SK-N-SH (cell line): ENCODE measurements around the gene KIT. TPM values are rescaled to one million over a fixed set of nuclear protein-coding genes. Genes with fewer than 3 reads are reported as not detected.

Source experiments
- CTCF ChIA-PET: fragments of 300-600, 350-600 bp; formaldehyde crosslinking; extraction: SDS; loops from one replicate; lab custom pipeline; 2021; lab: Yijun Ruan, JAX
- POLR2A ChIA-PET: fragments of 350-600 bp; sonication (Branson Sonifier 250); formaldehyde crosslinking; extraction: SDS; loops from one replicate; lab custom pipeline; 2020; ENCODE audit warnings: antibody characterized with exemption, inconsistent platforms; lab: Yijun Ruan, JAX
- DNase-seq: peaks from one replicate; pipeline ENCODE4 v3.0.0; 2012
- H2AFZ ChIP-seq: fragments of 200-600 bp; sonication (generic); 2 replicates; pipeline ENCODE4 v1.8.1; 2016; ENCODE audit warnings: antibody characterized with exemption, mild to moderate bottlenecking, low read depth
- H3F3A ChIP-seq: fragments of 200-600 bp; sonication (generic); replicated peaks from 2 replicates; pipeline ENCODE3; 2016; ENCODE audit warnings: antibody characterized with exemption, mild to moderate bottlenecking; ENCODE audit not compliant: insufficient read depth
- H3K27ac ChIP-seq, 2 experiments: fragments of 200-500 bp in 1 of 2; fragments of 200-600 bp in 1 of 2; sonication (Bioruptor generic) in 1 of 2; sonication (generic), shearing (Covaris generic) in 1 of 2; 2 replicates each; pipeline versions ENCODE4 v1.5.1 to v1.6.1; 2014 to 2016; ENCODE audit warnings: low read depth in 2 of 2, inconsistent platforms in 1 of 2, low read length in 1 of 2, mild to moderate bottlenecking in 1 of 2, mixed read lengths in 1 of 2
- H3K27me3 ChIP-seq: fragments of 200-600 bp; sonication (generic), shearing (Covaris generic); 2 replicates; pipeline ENCODE4 v1.6.1; 2016; ENCODE audit warnings: mixed run types; ENCODE audit not compliant: insufficient read depth
- H3K36me3 ChIP-seq, 2 experiments: fragments of 200-500 bp in 1 of 2; fragments of 200-600 bp in 1 of 2; sonication (Bioruptor generic) in 1 of 2; sonication (generic) in 1 of 2; replicated peaks in 1 of 2; 2 replicates each; pipeline versions ENCODE3 to v1.5.1; 2014 to 2016; ENCODE audit warnings: low read length in 1 of 2, mild to moderate bottlenecking in 1 of 2; ENCODE audit not compliant: insufficient read depth in 2 of 2, control insufficient read depth in 1 of 2
- H3K4me1 ChIP-seq, 2 experiments: fragments of 200-500 bp in 1 of 2; fragments of 200-600 bp in 1 of 2; sonication (Bioruptor generic) in 1 of 2; sonication (generic), shearing (Covaris generic) in 1 of 2; 2 replicates each; pipeline versions ENCODE4 v1.5.1 to v1.6.1; 2014 to 2016; ENCODE audit warnings: low read depth in 1 of 2, low read length in 1 of 2, mixed run types in 1 of 2; ENCODE audit not compliant: insufficient read depth in 2 of 2, control insufficient read depth in 1 of 2
- H3K4me2 ChIP-seq: fragments of 200-600 bp; sonication (generic), shearing (Covaris generic); 2 replicates; pipeline ENCODE4 v1.6.1; 2017; ENCODE audit warnings: mixed run types
- H3K4me3 ChIP-seq, 2 experiments: fragments of 200-500 bp in 1 of 2; fragments of 200-600 bp in 1 of 2; sonication (Bioruptor generic) in 1 of 2; sonication (generic), shearing (Covaris generic) in 1 of 2; 2 replicates each; pipeline versions ENCODE4 v1.5.1 to v1.8.1; 2014 to 2016; ENCODE audit warnings: low read depth in 2 of 2, inconsistent platforms in 1 of 2, low read length in 1 of 2, mild to moderate bottlenecking in 1 of 2, mixed read lengths in 1 of 2, moderate library complexity in 1 of 2
- H3K79me2 ChIP-seq: fragments of 200-600 bp; sonication (generic); 2 replicates; pipeline ENCODE4 v1.8.1; 2017; ENCODE audit warnings: mild to moderate bottlenecking; ENCODE audit not compliant: insufficient read depth
- H3K9ac ChIP-seq: fragments of 200-600 bp; sonication (generic); 2 replicates; pipeline ENCODE4 v1.6.1; 2017; ENCODE audit warnings: mixed run types
- H3K9me2 ChIP-seq: fragments of 200-600 bp; sonication (generic); 2 replicates; pipeline ENCODE4 v1.6.1; 2017; ENCODE audit warnings: mixed run types
- H3K9me3 ChIP-seq: fragments of 200-600 bp; sonication (generic); 2 replicates; pipeline ENCODE4 v1.6.1; 2017; ENCODE audit warnings: mixed run types, mild to moderate bottlenecking, moderate library complexity
- H4K20me1 ChIP-seq: fragments of 200-600 bp; sonication (generic); 2 replicates; pipeline ENCODE4 v1.6.1; 2017; ENCODE audit warnings: mild to moderate bottlenecking, mixed run types; ENCODE audit not compliant: insufficient read depth
- CHD2 ChIP-seq: fragments of 150-350 bp; IDR thresholded peaks from 2 replicates; pipeline ENCODE4 v1.6.1; 2018; ENCODE audit warnings: low read length; ENCODE audit not compliant: partially characterized antibody
- EP300 ChIP-seq, 2 experiments: IDR thresholded peaks; 2 replicates each; pipeline versions ENCODE4 v1.4.0 to v1.6.1; 2012; ENCODE audit warnings: borderline replicate concordance in 1 of 2, low read depth in 1 of 2, low read length in 1 of 2
- FOSL2 ChIP-seq: IDR thresholded peaks from 2 replicates; pipeline ENCODE4 v1.4.0; 2012; ENCODE audit warnings: low read depth, mild to moderate bottlenecking, moderate library complexity, borderline replicate concordance
- FOXJ3 ChIP-seq: sonication (generic); formaldehyde crosslinking; IDR thresholded peaks from 2 replicates; pipeline ENCODE4 v1.5.1; 2020; ENCODE audit warnings: mild to moderate bottlenecking, missing genetic modification reagents
- GATA2 ChIP-seq: sonication (generic); formaldehyde crosslinking; IDR thresholded peaks from 2 replicates; pipeline ENCODE4 v1.5.0; 2020; ENCODE audit warnings: mild to moderate bottlenecking, missing genetic modification reagents
- JUND ChIP-seq: IDR thresholded peaks from 2 replicates; pipeline ENCODE4 v1.4.0; 2012
- MEF2A ChIP-seq: IDR thresholded peaks from 2 replicates; pipeline ENCODE4 v1.4.0; 2012; ENCODE audit warnings: low read depth, borderline replicate concordance
- NFIC ChIP-seq: IDR thresholded peaks from 2 replicates; pipeline ENCODE4 v1.4.0; 2012; ENCODE audit warnings: borderline replicate concordance
- NRF1 ChIP-seq: IDR thresholded peaks from 2 replicates; pipeline ENCODE4 v1.6.1; 2012; ENCODE audit warnings: low read depth, mild to moderate bottlenecking, low read length
- SIN3A ChIP-seq: IDR thresholded peaks from 2 replicates; pipeline ENCODE4 v1.6.1; 2012; ENCODE audit warnings: low read depth, mild to moderate bottlenecking, low read length, moderate library complexity, borderline replicate concordance
- SMC3 ChIP-seq: IDR thresholded peaks from 2 replicates; pipeline ENCODE4 v1.6.1; 2012; ENCODE audit warnings: low read depth, low read length, improper control_type of control experiment
- TAF1 ChIP-seq: IDR thresholded peaks from 2 replicates; pipeline ENCODE4 v1.6.1; 2012; ENCODE audit warnings: low read depth, mild to moderate bottlenecking, low read length, moderate library complexity, borderline replicate concordance
- TCF12 ChIP-seq: IDR thresholded peaks from 2 replicates; pipeline ENCODE4 v1.4.0; 2012
- TEAD4 ChIP-seq: IDR thresholded peaks from 2 replicates; pipeline ENCODE4 v1.4.0; 2012; ENCODE audit warnings: mild to moderate bottlenecking, borderline replicate concordance; ENCODE audit not compliant: insufficient read depth
- WGBS: methylation state at CpG from one replicate; pipeline ENCODE4 v1.1.6; 2017; ENCODE audit warnings: low lambda C conversion rate; 5-methylcytosine and 5-hydroxymethylcytosine counted together
- polyA plus RNA-seq, 3 experiments: library from polyadenylated mRNA; depleted of rRNA; stranded (reverse); fragments of >200 nt; gene quantifications; 2 replicates each; pipeline ENCODE4 v1.2.3, GENCODE V29; 2012
- TF ChIP-seq, protein P1 (sequence below): IDR thresholded peaks from 2 replicates; pipeline ENCODE4; 2012
- TF ChIP-seq, protein P2 (sequence below): IDR thresholded peaks from 2 replicates; pipeline ENCODE4 v1.6.1; 2012; ENCODE audit warnings: mild to moderate bottlenecking, low read depth, low read length, moderate library complexity
- TF ChIP-seq, protein P3 (sequence below): fragments of 150-350 bp; IDR thresholded peaks from 2 replicates; pipeline ENCODE4 v1.6.1; 2016; ENCODE audit warnings: mild to moderate bottlenecking, low read depth, low read length

The KIT gene
- polyA plus RNA-seq, 1 of the 3 experiments (the other 2 are of a cell fraction) = 0.79 TPM

GRCh38 chr4:54743562-54743961 lies 85.8 kb downstream of the KIT start:
- ChIA-PET POLR2A (no interaction called here), CTCF (no interaction called here)
- no peak for DNase-seq
- no peak overlapping the region for H3K9ac ChIP-seq
- H3K79me2 ChIP-seq = no peaks in the 10 kb centered on the region
- H3K4me2 ChIP-seq = no peak overlapping the region
- H3K9me3 ChIP-seq = no peaks in the 10 kb centered on the region
- no peaks in the 10 kb centered on the region for H3F3A ChIP-seq
- 31% methylated on average over 3 of the region's 3 CpGs for WGBS
- no peak overlapping the region for H3K27ac ChIP-seq
- H2AFZ ChIP-seq = no peak overlapping the region
- no peaks in the 10 kb centered on the region for H3K4me1 ChIP-seq
- H3K27me3 ChIP-seq = no peaks in the 10 kb centered on the region
- no peaks in the 10 kb centered on the region for H3K36me3 ChIP-seq
- H3K4me3 ChIP-seq = no peak overlapping the region
- TF ChIP-seq NFIC (no peak), JUND (no peak), GATA2 (no peak), TEAD4 (no peak), FOSL2 (no peak), TCF12 (no peak)
- TF ChIP-seq, protein P1, sequence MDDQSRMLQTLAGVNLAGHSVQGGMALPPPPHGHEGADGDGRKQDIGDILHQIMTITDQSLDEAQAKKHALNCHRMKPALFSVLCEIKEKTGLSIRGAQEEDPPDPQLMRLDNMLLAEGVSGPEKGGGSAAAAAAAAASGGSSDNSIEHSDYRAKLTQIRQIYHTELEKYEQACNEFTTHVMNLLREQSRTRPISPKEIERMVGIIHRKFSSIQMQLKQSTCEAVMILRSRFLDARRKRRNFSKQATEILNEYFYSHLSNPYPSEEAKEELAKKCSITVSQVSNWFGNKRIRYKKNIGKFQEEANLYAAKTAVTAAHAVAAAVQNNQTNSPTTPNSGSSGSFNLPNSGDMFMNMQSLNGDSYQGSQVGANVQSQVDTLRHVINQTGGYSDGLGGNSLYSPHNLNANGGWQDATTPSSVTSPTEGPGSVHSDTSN = no peak
- TF ChIP-seq, protein P2, sequence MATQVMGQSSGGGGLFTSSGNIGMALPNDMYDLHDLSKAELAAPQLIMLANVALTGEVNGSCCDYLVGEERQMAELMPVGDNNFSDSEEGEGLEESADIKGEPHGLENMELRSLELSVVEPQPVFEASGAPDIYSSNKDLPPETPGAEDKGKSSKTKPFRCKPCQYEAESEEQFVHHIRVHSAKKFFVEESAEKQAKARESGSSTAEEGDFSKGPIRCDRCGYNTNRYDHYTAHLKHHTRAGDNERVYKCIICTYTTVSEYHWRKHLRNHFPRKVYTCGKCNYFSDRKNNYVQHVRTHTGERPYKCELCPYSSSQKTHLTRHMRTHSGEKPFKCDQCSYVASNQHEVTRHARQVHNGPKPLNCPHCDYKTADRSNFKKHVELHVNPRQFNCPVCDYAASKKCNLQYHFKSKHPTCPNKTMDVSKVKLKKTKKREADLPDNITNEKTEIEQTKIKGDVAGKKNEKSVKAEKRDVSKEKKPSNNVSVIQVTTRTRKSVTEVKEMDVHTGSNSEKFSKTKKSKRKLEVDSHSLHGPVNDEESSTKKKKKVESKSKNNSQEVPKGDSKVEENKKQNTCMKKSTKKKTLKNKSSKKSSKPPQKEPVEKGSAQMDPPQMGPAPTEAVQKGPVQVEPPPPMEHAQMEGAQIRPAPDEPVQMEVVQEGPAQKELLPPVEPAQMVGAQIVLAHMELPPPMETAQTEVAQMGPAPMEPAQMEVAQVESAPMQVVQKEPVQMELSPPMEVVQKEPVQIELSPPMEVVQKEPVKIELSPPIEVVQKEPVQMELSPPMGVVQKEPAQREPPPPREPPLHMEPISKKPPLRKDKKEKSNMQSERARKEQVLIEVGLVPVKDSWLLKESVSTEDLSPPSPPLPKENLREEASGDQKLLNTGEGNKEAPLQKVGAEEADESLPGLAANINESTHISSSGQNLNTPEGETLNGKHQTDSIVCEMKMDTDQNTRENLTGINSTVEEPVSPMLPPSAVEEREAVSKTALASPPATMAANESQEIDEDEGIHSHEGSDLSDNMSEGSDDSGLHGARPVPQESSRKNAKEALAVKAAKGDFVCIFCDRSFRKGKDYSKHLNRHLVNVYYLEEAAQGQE = no peak
- H3K9me2 ChIP-seq = no peaks in the 10 kb centered on the region
- no peaks in the 10 kb centered on the region for H4K20me1 ChIP-seq

GRCh38 chr4:54744487-54744886 lies 86.7 kb downstream of the KIT start:
- DNase-seq = no peak
- no peaks in the 10 kb centered on the region for H3K27me3 ChIP-seq
- CTCF ChIA-PET = no interaction called here
- H4K20me1 ChIP-seq = no peaks in the 10 kb centered on the region
- no peak overlapping the region for H2AFZ ChIP-seq
- H3F3A ChIP-seq = no peaks in the 10 kb centered on the region
- no peak overlapping the region for H3K4me3 ChIP-seq
- no peak overlapping the region for H3K27ac ChIP-seq
- no peaks in the 10 kb centered on the region for H3K9me3 ChIP-seq
- H3K9ac ChIP-seq = no peak overlapping the region
- H3K4me2 ChIP-seq = no peak overlapping the region
- no peaks in the 10 kb centered on the region for H3K9me2 ChIP-seq
- H3K4me1 ChIP-seq = no peaks in the 10 kb centered on the region
- H3K79me2 ChIP-seq = no peaks in the 10 kb centered on the region
- POLR2A ChIA-PET = no interaction called here
- H3K36me3 ChIP-seq = no peaks in the 10 kb centered on the region
- TF ChIP-seq JUND = no peak
- no peak for TF ChIP-seq FOSL2
- no peak for TF ChIP-seq TEAD4
- TF ChIP-seq SMC3 = no peak
- TF ChIP-seq FOXJ3 (CRISPR knock-in tag) = no peak
- no peak for TF ChIP-seq EP300 (IDR thresholded peaks at IDR 0.05; ENCODE audit: borderline replicate concordance in 1 of 2, low read depth in 1 of 2, low read length in 1 of 2)
- TF ChIP-seq, protein P2 = no peak
- no peak for TF ChIP-seq NRF1
- no peak for TF ChIP-seq CHD2
- TF ChIP-seq MEF2A = no peak
- no peak for TF ChIP-seq SIN3A
- TF ChIP-seq, protein P1 = no peak
- TF ChIP-seq, protein P3, sequence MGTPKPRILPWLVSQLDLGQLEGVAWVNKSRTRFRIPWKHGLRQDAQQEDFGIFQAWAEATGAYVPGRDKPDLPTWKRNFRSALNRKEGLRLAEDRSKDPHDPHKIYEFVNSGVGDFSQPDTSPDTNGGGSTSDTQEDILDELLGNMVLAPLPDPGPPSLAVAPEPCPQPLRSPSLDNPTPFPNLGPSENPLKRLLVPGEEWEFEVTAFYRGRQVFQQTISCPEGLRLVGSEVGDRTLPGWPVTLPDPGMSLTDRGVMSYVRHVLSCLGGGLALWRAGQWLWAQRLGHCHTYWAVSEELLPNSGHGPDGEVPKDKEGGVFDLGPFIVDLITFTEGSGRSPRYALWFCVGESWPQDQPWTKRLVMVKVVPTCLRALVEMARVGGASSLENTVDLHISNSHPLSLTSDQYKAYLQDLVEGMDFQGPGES = no peak
- TF ChIP-seq TAF1 = no peak
